GM18861 (cell line): Measurements from ENCODE around the gene SLC25A22.
A peak's percentile ranks its signal among the peaks of the same experiment; 100 is the strongest.

ENCODE experiments used
- ATAC-seq: cut with Tn5 transposase; IDR thresholded peaks from one replicate; pipeline ENCODE4 v1.9.1; 2021; ENCODE audit not compliant: unreplicated experiment

Gene SLC25A22

DNA sequence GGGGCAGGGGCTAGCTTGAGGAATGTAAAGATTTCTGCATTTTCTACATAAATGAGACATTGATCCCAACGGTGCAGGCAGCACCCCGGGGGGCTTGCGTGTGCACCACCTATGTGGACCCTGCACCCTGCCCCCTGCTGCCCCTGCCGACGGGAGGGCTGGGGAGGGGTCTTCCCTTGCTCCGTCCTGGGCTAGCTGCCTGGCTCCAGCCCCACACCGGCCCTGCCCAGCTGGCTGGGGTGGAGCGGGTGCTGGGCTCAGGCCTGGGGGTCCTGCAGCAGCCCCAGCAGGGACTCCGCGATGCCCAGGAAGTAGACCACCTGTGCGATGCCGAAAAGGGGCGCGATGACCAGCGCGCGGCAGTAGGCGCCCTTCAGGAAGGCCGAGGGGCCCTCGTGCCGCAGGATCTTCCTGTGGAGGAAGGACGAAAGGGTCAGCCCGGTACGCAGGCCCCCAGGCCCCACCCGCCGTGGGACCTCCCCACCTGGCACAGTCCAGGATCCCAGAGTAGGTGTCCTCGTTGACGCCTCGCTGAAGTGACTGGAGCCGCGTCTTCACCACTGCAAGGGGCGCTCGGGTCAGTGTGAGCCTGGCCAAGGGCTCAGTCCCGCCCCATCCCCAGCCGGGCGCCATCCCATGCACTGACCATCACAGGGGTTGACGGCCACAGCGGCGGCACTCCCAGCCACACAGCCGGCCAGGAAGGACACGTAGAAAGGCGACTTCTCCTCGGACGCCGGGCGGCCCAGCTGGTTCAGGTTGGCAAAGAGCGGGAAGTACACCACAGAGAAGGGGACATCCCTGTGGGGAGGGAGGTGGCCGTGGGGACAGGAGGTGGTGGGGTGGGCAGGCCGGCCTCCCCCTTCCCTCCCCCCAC lies 6.2 kb downstream of the SLC25A22 start:
- ATAC-seq: no peak

GRCh38 chr11:790721-791564 lies 7.1 kb downstream of the SLC25A22 start:
- ATAC-seq: no peak

GRCh38 chr11:789943-790342 lies 8.1 kb downstream of the SLC25A22 start, which contains the start of gene CEND1:
TSS of gene CEND1 (minus strand) at chr11:790090. CDS start at chr11:788576, 1,514 bp downstream.
- ATAC-seq: no peak

GRCh38 chr11:788953-789940 lies 8.8 kb downstream of the SLC25A22 start:
- no peak for ATAC-seq

GRCh38 chr11:788009-788640 lies 10.0 kb downstream of the SLC25A22 start:
- ATAC-seq: no peak

DNA sequence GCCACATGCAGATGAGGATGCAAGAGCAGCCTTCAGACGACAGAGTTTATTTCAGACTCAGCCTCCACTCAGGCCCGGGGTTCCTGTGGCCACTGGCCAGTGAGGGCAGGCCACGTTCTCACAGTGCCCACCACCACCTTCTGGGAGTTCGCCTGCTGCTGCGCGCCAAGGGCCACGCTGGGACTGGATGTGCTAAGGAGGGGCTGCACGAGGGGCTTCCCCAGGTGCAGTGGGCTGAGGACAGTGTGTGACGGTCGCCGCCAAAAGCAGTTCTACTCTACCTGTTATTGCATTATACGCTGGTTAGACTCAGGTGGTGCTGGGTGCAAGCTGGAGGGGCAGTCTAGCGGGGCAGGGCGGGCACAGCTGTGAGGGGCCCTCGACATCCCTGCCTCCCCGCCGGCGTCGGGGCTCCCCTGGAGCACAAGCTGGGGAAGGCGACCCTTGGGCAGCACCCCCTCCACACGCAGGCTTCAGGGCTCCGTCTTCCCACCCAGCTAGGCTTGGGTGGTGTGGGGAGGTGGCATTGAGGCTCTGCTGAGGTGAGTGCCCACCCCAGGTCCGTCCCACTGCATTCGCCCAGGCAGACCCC lies 10.9 kb downstream of the SLC25A22 start:
- ATAC-seq: no peak

DNA sequence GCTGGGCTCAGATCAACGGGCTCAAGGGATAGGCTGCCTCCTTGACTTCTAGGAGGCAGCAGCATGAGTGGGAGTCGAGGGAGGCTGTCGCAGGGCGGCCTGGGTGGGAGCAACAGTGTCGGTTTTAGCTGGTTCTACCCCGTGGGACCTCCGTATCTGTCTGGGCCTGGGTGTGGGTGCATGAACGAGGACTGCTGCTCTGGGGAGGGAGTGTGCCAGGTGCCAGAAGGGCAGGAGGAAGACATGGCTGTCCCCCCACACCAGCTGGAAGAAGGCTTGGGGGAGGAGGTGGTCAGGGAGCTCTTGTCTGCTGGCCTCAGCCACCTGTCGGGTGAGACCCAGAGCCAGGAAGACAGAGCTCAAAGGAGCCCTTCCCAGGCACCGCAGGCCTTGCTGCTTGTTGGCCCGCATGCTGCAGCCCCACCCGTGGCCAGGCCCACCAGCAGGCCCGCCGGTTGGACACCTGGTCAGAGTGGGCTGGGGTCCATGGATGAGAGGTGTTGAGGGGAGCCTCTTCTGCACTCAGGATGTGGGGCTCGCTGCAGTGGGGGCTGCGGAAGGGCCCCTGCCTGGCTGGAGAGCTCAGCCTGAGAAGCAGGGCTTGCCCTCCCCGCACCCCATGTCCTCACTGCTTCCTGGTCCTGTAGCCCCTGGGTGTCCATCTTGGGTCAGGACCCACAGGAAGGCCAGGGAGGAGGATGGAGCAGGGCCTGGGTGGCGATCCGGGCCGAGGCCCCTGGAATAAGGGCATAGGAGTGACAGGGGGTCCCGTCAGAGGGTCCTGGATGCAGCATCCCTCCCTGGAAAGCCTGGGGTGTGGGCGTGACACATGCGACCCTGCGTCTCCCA lies 11.6 kb downstream of the SLC25A22 start:
- no peak for ATAC-seq

- no peak for ATAC-seq
Observed at GRCh38 chr11:783581-784015, 14.5 kb downstream of the SLC25A22 start.

- ATAC-seq: no peak
Observed at GRCh38 chr11:782264-783174, 15.6 kb downstream of the SLC25A22 start.

DNA sequence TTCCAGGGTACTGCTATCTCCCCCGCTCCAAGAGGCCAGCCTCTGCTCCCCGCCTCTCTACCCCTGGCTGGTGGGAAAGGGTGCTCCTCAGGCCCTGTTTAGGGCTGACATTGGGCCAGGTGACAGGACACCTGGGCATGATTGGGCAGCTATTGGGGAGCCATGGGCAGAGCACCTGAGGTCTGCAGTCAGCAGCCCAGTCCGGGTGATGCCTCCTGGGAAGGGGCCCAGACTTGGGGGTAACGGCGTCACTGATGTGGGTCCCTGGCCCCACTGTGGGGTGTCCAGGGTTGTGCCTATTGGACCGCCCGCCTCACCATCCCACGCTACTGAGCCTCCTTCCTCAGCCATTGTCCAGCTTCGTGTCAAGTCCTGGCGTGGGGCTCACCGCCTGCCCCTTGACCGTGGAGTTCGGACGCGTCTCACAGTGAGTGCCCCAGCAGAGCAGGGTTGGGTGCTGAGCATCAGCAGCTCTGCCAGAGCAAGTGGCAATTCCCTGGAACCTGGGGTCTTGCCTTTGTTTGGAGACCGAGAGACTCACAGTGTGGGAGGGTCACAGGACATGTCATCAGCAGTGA lies 18.0 kb downstream of the SLC25A22 start:
- no peak for ATAC-seq

- no peak for ATAC-seq
Observed at GRCh38 chr11:778976-779954, 18.8 kb downstream of the SLC25A22 start.

DNA sequence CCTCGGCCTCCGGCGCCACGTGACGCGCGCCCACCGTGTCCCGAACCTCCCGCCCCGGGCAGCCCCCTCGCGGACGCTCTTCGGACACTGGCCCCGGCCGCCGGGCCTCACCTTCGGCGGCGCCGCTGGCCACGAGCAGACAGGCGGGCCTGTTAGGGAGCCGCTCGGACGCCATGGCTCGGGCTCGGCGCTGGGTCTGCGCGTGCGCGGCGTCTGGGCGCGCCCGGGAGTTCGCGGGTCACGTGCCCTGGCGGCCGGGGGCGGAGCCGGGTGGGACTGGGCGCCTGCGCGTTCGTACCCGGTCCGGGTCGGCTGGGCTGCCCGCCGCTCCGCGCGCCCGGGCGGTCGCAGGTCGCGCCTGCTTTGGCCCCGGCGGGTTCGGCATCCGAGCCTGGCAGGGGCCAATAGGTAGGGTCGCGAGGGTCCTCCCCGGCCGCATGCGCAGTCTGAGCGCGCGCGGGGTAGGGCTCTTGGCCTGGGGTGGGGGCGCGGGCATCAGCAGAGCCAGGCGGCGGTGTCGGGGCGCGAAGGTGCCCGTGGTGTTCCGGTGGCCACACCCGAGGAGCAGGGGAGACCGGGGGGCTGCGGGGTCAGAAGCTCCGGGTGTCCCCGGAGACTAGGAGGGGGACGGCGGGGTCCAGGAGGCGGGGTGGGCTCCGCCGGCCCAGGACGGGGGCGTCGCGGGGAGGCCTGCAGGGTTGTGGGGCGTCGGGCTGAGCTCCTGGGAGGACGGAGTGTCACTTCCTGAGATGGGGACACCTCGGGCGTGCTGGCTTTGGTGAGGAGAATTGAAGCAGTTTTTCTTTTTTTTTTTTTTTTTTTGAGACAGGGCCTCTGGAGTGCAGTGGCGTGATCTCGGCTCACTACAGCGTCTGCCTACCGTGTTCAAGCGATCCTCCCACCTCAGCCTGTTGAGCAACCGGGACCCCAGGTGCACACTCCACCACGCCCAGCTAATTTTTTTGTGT lies 20.5 kb downstream of the SLC25A22 start, which contains the start of gene GATD1:
TSS of gene GATD1 (minus strand) at position 200 of the 968 bp plus-strand sequence. CDS start at position 175, 25 bp downstream.
- ATAC-seq: peak; percentile 64

- ATAC-seq: no peak
Observed at GRCh38 chr11:776561-777287, 21.4 kb downstream of the SLC25A22 start.

- ATAC-seq: no peak
Observed at GRCh38 chr11:776263-776560, 21.9 kb downstream of the SLC25A22 start.
